ENCODE data around the gene PHLDB2.
"Not testable (repeated sequence)": the region's sequence is repeated elsewhere in the genome, so short reads cannot be mapped to it uniquely, and the experiment has no call there.

The PHLDB2 gene

GRCh38 chr3:111859061-111859973 lies at the start of gene PHLDB2:
Gene PHLDB2 (plus strand): TSS chr3:111859265. CDS start chr3:111884078, 24,813 bp downstream.
- peak; percentile 22 for DNase-seq

DNA sequence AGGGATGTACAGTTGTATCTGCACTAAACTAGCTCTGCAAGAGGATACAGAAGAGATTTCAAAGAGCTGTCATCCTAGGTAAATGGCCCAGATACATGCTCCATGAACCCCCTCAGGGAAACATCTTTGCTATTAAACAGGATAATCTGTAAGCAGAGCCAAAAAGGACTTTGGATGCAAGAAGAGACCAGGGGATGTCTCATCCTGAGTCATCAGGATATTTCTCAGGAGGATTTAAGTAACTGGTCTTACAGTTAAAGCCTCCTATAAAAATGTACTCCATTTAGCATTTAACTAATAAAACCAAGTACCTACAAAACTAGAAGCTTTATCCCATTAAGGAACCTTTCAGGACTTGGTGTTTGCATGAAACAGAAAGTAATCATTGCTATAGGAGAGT lies 48.2 kb upstream of the PHLDB2 start:
- DNase-seq: no peak

DNA sequence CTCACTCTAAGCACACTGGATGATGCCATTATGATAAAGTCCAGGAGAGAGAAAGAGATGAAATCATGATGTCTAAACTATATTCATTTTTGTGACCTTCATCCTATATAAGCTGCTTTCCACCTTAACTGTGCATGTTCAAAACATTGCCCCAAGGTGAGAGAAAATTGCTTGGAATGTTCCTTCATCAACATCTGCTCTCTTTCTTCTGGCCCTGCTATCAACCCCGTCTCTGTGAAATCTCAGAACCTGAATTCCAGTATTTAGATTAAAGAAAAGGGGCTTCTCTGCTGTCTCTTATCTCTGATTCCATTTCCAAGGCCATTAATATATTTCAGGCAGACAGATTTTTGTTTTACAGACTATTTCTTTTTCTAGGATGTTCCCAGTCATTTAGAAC lies 47.3 kb upstream of the PHLDB2 start:
- no peak for DNase-seq

DNA sequence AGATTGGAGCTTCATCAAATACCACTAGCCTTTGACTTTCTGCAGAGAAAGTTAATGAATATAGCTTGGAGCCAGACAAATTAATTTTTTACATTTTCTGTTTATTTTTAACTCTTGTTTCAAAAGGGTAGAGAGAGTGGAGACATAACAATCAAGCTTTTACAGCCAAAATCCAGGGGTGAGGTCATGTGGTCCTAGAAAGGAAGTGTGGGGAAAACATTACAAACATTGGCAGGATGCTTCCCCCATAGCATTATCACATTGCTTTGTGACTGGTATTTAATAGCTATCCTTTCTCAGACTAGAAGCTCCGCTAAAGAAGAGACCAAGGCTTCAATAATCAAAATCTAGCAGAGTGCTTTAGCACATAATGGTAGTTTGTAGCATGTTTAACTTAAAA lies 46.4 kb upstream of the PHLDB2 start:
- no peak for DNase-seq

- no peak for DNase-seq
Measured at GRCh38 chr3:111813441-111813840, 45.6 kb upstream of the PHLDB2 start.

DNA sequence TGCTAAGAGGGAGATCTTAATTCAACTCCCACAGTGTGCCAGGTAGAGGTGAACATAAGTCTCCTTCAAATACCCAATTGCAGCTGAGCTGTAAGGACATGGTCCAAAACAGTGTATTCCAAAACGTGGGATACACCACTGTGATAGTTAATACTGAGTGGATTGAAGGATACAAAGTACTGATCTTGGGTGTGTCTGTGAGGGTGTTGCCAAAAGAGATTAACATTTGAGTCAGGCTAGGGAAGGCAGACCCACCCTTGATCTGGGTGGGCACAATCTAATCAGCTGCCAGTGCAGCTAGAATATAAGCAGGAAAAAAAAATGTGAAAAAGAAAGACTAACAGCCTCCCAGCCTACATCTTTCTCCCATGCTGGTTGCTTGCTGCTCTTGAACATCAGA lies 45.1 kb upstream of the PHLDB2 start:
- DNase-seq: no peak

DNA sequence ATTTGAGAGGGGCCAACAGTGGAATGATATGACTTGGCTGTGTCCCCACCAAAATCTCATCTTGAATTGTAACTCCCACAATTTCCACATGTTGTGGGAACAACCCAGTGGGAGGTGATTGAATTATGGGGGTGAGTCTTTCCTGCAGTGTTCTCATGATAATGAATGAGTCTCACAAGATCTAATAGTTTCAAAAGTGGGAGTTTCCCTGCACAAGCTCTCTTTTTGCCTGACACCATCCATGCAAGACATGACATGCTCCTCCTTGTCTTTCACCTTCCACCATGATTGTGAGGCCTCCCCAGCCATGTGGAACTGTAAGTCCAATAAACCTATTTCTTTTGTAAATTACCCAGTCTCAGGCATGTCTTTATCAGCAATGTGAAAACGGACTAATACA lies 42.3 kb upstream of the PHLDB2 start:
- DNase-seq: not testable (repeated sequence)

DNA sequence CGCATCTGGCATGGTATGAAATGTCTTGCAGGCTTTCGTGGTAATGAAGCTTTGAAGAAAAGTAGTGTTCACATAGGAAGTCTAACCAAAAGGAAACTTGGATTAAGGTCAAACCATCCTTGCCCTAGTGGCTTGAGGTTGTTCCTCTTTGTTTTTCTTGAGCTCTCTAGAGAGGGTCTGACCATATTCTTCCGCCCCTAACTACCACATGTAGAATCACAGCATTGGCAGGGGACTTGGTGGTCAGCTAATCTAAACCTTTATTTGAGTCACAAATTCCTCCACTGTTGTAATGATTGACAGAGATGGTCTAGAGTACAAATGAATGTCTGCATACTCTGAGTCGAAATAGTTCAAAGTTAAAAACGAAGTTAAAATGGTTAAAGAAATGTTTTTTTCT lies 39.1 kb upstream of the PHLDB2 start:
- DNase-seq: no peak

DNA sequence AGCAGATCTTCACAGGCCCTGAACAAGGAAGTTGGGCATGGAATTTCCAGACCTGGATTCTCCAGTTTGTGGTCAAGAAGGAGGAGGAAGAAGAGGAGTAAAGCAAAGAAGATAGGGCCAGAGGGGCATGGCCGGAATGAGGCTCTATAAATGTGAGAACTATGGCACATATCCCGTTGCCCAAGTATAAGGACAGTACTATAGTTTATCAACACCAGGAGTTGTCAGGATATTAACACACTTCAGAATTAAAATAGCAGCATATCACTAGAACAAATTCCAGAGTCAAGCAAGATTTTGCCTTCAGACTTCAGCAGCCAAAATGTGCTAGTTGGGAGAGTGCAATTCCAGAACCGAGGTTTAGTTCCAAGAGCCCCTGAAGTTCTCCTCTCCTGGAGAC lies 38.4 kb upstream of the PHLDB2 start:
- no peak for DNase-seq

- no peak for DNase-seq
Measured at GRCh38 chr3:111821891-111822290, 37.2 kb upstream of the PHLDB2 start.

DNA sequence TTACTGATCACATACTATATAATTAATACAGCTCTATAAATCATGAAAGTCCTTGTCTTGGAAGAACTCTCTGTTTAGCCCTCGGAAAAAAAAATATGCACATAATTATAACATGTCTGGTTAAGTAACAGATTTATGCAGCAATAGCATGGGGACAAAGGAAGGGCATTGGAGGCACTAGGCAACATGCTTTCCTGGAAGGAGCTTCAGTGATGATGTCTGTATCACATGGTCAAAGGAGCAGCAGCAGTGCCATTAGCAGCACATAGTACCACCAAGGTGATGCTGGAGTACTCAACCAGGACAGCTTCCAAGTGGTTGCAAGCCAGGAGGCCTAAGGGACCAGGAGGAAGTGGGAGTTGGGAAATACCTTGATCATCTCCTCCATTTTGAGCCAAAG lies 36.3 kb upstream of the PHLDB2 start:
- DNase-seq: no peak

DNA sequence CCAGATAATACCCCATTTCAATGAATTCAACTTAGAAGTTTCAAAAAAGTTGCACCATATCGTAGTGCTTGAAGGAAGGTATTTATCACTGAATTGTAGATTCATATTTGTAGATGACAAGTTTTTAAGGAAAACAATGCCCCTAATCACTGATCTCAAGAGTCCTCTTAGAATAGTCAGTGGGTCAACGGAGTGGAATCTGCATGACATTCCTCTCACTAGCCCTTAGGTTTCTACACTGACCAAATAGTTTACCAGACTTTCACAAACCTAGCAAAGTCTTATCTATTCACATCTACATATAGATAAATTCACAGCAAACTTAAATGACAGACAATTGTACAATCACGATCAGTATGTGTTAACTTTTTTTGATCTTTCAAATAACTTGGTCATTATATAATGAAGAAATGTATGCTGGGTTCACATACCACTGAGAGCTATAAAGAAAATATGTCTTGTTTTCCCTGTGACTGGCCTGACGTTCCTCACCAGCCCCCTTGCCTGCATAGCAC lies 35.7 kb upstream of the PHLDB2 start:
- DNase-seq: no peak

- no peak for DNase-seq
Measured at GRCh38 chr3:111824351-111824750, 34.7 kb upstream of the PHLDB2 start.

DNA sequence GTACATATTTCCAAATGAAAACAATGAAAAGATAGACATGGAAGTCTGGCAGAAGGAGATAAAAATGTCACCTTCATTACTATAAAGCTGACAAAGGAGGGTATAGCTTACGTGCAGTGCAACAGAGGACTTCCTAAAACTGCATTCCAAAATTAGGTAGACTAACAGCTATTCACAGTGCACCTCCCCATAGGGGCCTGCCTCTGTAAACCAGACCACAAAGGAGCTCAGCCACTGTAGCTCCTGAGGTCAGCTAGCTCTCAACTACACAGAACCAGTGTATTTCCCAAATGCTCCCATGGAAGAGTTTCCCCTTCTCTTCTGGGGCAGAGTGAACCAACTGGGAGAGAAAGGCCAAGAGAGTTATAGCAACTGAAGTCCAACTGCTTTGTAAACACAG lies 31.2 kb upstream of the PHLDB2 start:
- no peak for DNase-seq

DNA sequence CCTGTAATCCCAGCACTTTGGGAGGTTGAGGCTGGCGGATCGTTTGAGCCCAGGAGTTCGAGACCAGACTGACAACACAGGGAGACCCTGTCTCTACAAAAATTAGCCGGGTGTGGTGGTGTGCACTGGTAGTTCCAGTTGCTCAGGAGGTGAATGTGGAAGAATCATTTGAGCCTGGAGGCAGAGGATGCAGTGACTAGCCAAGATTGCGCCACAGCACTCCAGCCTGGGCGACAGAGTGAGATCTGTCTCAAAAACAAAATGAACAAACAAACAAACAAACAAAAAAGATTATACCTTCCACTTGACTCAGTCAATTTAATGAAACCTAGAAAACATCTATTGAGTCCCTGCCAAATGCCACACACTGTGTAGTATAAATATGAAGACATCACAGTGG lies 30.5 kb upstream of the PHLDB2 start:
- DNase-seq: no peak

GRCh38 chr3:111829023-111829422 lies 30.0 kb upstream of the PHLDB2 start:
- no peak for DNase-seq

DNA sequence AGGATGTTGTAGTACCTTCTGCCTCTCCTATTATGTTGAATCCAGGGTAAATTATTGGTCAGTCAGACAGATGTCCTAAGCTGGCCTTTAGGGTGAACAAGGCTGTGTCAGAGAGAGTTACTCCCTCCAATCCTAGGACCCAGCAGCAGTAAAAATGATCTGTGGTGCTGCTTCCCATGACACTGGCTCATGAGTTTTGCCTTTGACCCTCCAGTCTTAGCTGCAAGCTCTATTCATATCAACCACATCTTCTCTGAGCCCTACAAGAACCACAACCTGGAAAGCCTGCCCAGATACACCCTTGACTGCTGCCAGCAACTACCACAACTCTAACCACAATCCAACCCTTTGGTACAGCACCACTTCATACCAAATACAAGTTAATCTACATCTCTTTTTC lies 27.2 kb upstream of the PHLDB2 start:
- DNase-seq: no peak

GRCh38 chr3:111837112-111837511 lies 22.0 kb upstream of the PHLDB2 start:
- no peak for DNase-seq

DNA sequence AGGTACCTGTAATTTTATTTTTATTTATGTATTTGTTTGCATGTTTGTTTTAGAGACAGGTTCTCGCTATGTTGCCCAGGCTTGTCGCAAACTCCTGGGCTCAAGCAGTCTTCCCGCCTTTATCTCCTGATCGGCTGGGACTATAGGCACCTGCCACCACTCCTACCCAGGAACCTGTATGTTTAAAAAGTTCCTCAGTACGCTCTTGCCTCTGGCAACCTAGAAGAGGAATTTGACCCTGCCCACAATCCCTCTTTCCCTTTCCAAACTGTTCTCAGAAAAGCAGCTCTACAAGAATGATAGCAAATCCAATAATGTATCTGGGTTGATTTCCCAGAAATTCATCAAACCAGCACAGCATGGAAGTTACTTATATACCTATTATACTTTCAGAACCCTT lies 20.9 kb upstream of the PHLDB2 start:
- DNase-seq: no peak

GRCh38 chr3:111846039-111846438 lies 13.0 kb upstream of the PHLDB2 start:
- no peak for DNase-seq

- no peak for DNase-seq
Measured at GRCh38 chr3:111846717-111847116, 12.3 kb upstream of the PHLDB2 start.

DNA sequence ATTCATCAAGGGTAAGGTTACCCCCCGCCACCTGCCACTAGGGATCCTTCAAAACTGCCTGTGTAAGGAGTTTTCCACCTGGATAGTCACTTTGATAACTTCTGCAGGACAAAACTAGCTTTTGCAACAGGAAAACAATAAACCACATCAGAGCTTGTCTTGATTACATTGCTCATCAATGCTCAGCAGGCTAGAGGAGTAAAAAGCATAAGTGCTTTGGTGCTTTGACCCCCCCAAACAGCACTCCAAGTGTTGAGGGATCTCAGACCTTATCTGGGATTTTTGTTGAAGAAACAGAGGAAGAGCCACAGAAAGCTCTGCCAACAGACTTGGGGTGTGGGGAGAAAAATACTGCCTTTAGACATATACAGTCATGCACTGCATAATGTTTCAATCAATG lies 10.8 kb upstream of the PHLDB2 start:
- no peak for DNase-seq

DNA sequence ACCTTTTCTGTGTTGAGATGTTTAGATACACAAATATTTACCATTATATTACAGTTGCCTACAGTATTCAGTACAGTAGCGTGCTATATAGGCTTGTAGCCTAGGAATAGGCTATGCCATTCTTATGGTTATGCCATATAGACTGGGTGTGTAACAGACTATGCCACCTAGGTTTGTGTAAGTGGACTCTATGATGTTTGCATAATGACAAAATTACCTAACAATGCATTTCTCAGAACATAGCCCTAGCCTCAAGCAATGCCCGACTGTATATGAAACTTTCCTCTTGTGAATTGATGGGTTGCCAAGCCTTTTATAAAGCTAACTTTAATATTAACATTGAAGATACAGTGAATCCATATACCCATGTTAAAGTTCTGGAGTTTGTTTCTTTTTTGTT lies 10.3 kb upstream of the PHLDB2 start:
- DNase-seq: no peak

DNA sequence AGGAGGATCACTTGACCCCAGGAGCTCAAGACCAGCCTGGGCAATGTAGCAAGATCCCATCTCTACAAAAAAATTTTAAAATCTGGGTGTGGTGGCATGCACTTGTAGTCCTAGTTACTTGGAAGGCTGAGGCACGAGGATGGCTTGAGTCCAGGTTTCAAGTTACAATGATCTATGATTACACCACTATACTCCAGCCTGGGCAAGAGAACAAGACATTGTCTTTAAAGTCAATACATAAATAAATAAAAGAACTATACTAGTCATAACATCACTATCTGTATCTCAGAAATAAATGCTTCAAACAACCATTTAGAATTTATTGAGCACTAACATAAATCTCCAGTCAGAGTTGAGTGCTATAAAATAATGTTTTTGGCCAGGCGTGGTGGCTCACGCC lies 8.5 kb upstream of the PHLDB2 start:
- DNase-seq: no peak

DNA sequence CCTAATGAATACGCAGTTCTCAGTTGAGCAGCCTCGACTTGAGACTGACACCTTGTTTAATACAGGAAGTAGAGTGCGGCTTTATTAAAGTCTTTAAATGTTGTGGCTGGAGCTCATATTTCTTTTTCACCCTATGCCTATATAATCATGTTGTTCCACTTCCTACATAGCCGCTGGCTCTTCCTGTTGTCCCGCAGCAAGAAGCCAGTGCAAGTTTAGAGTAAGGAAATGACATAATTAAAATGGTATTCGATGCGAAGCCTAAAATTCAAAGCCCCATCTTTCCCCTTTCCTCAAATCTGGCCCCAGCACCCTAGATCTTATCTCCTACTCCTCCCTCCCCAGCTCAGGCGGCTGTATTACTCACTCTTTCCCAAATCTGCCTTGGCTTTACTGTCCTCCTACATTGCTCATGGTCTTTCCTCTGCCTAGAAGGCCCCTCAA lies 7.5 kb upstream of the PHLDB2 start:
- DNase-seq: no peak

Data from activated CD4-positive, alpha-beta T cell treated with anti-CD3 and anti-CD28 coated beads for 1 hour (primary cell).